ENCODE results near the gene MSI2. TPM values are rescaled to one million over a fixed set of nuclear protein-coding genes. Genes with fewer than 3 reads are reported as not detected.
"Not testable (repeated sequence)": the region's sequence is repeated elsewhere in the genome, so short reads cannot be mapped to it uniquely, and the experiment has no call there.

Gene MSI2
- total RNA-seq, 1 donor, result 46.6 TPM

GRCh38 chr17:57615836-57616757, 359.8 kb downstream of the MSI2 start:
- Histone ChIP-seq H3K4me3 (ENCODE audit: low read length) (no peak overlapping the region), H3K4me1 (ENCODE audit: insufficient read depth, low read length) (peaks cover 11% of the 10 kb centered on the region)

GRCh38 chr17:57617218-57617617, 360.9 kb downstream of the MSI2 start:
- Histone ChIP-seq H3K4me1 (ENCODE audit: insufficient read depth, low read length) (peaks cover 2% of the 10 kb centered on the region), H3K4me3 (ENCODE audit: low read length) (no peak overlapping the region), H3K27me3 (ENCODE audit: insufficient read depth, low read length) (no peaks in the 10 kb centered on the region), H3K9me3 (ENCODE audit: low read depth, low read length) (no peaks in the 10 kb centered on the region)

More at GRCh38 chr17:57615836-57616757, 359.8 kb downstream of the MSI2 start:
- Histone ChIP-seq H3K27me3 (ENCODE audit: insufficient read depth, low read length) (no peaks in the 10 kb centered on the region), H3K9me3 (ENCODE audit: low read depth, low read length) (no peaks in the 10 kb centered on the region)

- Histone ChIP-seq H3K27me3 (ENCODE audit: insufficient read depth, low read length) (no peaks in the 10 kb centered on the region), H3K4me1 (ENCODE audit: insufficient read depth, low read length) (peaks cover 23% of the 10 kb centered on the region), H3K4me3 (ENCODE audit: low read length) (no peak overlapping the region), H3K9me3 (ENCODE audit: low read depth, low read length) (no peaks in the 10 kb centered on the region)
These were observed 363.0 kb downstream of the MSI2 start for GRCh38 chr17:57619061-57619937.

- no peaks in the 10 kb centered on the region for H3K27me3 ChIP-seq (ENCODE audit: insufficient read depth, low read length)
- H3K9me3 ChIP-seq (ENCODE audit: low read depth, low read length), result no peaks in the 10 kb centered on the region
- H3K4me1 ChIP-seq (ENCODE audit: insufficient read depth, low read length), result peaks cover 25% of the 10 kb centered on the region
- H3K4me3 ChIP-seq (ENCODE audit: low read length), result no peak overlapping the region
These were observed 364.3 kb downstream of the MSI2 start for GRCh38 chr17:57620576-57620975.

GRCh38 chr17:57621791-57622190, 365.5 kb downstream of the MSI2 start:
- H3K9me3 ChIP-seq (ENCODE audit: low read depth, low read length); H3K27me3 ChIP-seq (ENCODE audit: insufficient read depth, low read length); H3K4me3 ChIP-seq (ENCODE audit: low read length): not testable (repeated sequence)
- H3K4me1 ChIP-seq (ENCODE audit: insufficient read depth, low read length), result peaks cover 25% of the 10 kb centered on the region

- H3K4me3 ChIP-seq (ENCODE audit: low read length), result no peak overlapping the region
- H3K9me3 ChIP-seq (ENCODE audit: low read depth, low read length), result no peaks in the 10 kb centered on the region
- H3K4me1 ChIP-seq (ENCODE audit: insufficient read depth, low read length), result peaks cover 25% of the 10 kb centered on the region
- H3K27me3 ChIP-seq (ENCODE audit: insufficient read depth, low read length), result no peaks in the 10 kb centered on the region
These were observed 366.0 kb downstream of the MSI2 start for GRCh38 chr17:57622306-57622682.

- Histone ChIP-seq H3K4me1 (ENCODE audit: insufficient read depth, low read length) (peaks cover 25% of the 10 kb centered on the region), H3K27me3 (ENCODE audit: insufficient read depth, low read length) (no peaks in the 10 kb centered on the region), H3K4me3 (ENCODE audit: low read length) (no peak overlapping the region), H3K9me3 (ENCODE audit: low read depth, low read length) (no peaks in the 10 kb centered on the region)
These were observed 366.5 kb downstream of the MSI2 start for GRCh38 chr17:57622683-57623433.

- Histone ChIP-seq H3K4me1 (ENCODE audit: insufficient read depth, low read length) (peaks cover 32% of the 10 kb centered on the region), H3K27me3 (ENCODE audit: insufficient read depth, low read length) (no peaks in the 10 kb centered on the region), H3K4me3 (ENCODE audit: low read length) (no peak overlapping the region), H3K9me3 (ENCODE audit: low read depth, low read length) (no peaks in the 10 kb centered on the region)
These were observed 367.3 kb downstream of the MSI2 start for GRCh38 chr17:57623620-57624019.

GRCh38 chr17:57624386-57624785, 368.1 kb downstream of the MSI2 start:
- Histone ChIP-seq H3K9me3 (ENCODE audit: low read depth, low read length) (no peaks in the 10 kb centered on the region), H3K4me1 (ENCODE audit: insufficient read depth, low read length) (peaks cover 39% of the 10 kb centered on the region), H3K4me3 (ENCODE audit: low read length) (no peak overlapping the region), H3K27me3 (ENCODE audit: insufficient read depth, low read length) (no peaks in the 10 kb centered on the region)

- Histone ChIP-seq H3K27me3 (ENCODE audit: insufficient read depth, low read length) (no peaks in the 10 kb centered on the region), H3K9me3 (ENCODE audit: low read depth, low read length) (no peaks in the 10 kb centered on the region), H3K4me1 (ENCODE audit: insufficient read depth, low read length) (peaks cover 47% of the 10 kb centered on the region), H3K4me3 (ENCODE audit: low read length) (no peak overlapping the region)
These were observed 369.2 kb downstream of the MSI2 start for GRCh38 chr17:57625511-57625910.

- Histone ChIP-seq H3K27me3 (ENCODE audit: insufficient read depth, low read length) (no peaks in the 10 kb centered on the region), H3K4me3 (ENCODE audit: low read length) (no peak overlapping the region), H3K4me1 (ENCODE audit: insufficient read depth, low read length) (peaks cover 47% of the 10 kb centered on the region), H3K9me3 (ENCODE audit: low read depth, low read length) (no peaks in the 10 kb centered on the region)
These were observed 369.6 kb downstream of the MSI2 start for GRCh38 chr17:57625957-57626356.

- no peaks in the 10 kb centered on the region for H3K27me3 ChIP-seq (ENCODE audit: insufficient read depth, low read length)
- peaks cover 47% of the 10 kb centered on the region for H3K4me1 ChIP-seq (ENCODE audit: insufficient read depth, low read length)
- H3K9me3 ChIP-seq (ENCODE audit: low read depth, low read length), result no peaks in the 10 kb centered on the region
- H3K4me3 ChIP-seq (ENCODE audit: low read length), result no peak overlapping the region
These were observed 370.3 kb downstream of the MSI2 start for GRCh38 chr17:57626520-57627210.

GRCh38 chr17:57627591-57627990, 371.3 kb downstream of the MSI2 start:
- Histone ChIP-seq H3K4me1 (ENCODE audit: insufficient read depth, low read length) (peaks cover 41% of the 10 kb centered on the region), H3K9me3 (ENCODE audit: low read depth, low read length) (no peaks in the 10 kb centered on the region), H3K4me3 (ENCODE audit: low read length) (no peak overlapping the region), H3K27me3 (ENCODE audit: insufficient read depth, low read length) (no peaks in the 10 kb centered on the region)

- no peaks in the 10 kb centered on the region for H3K27me3 ChIP-seq (ENCODE audit: insufficient read depth, low read length)
- no peaks in the 10 kb centered on the region for H3K9me3 ChIP-seq (ENCODE audit: low read depth, low read length)
- H3K4me1 ChIP-seq (ENCODE audit: insufficient read depth, low read length), result peaks cover 33% of the 10 kb centered on the region
- H3K4me3 ChIP-seq (ENCODE audit: low read length), result no peak overlapping the region
These were observed 372.1 kb downstream of the MSI2 start for GRCh38 chr17:57628421-57628820.
